GM18867 (cell line): ENCODE measurements around the gene SIMC1.
"Not testable (repeated sequence)": the region's sequence is repeated elsewhere in the genome, so short reads cannot be mapped to it uniquely, and the experiment has no call there.

Experiments
- ATAC-seq: cut with Tn5 transposase; IDR thresholded peaks from one replicate; pipeline ENCODE4 v1.9.1; 2021; ENCODE audit warnings: mild to moderate bottlenecking, moderate library complexity; ENCODE audit not compliant: unreplicated experiment

The SIMC1 gene

GRCh38 chr5:176214466-176215021, 23.7 kb upstream of the SIMC1 start:
- ATAC-seq = not testable (repeated sequence)

- not testable (repeated sequence) for ATAC-seq
These were observed 21.8 kb upstream of the SIMC1 start for GRCh38 chr5:176216393-176216916.

GRCh38 chr5:176217188-176217729, 21.0 kb upstream of the SIMC1 start:
- not testable (repeated sequence) for ATAC-seq

- not testable (repeated sequence) for ATAC-seq
These were observed 20.5 kb upstream of the SIMC1 start for GRCh38 chr5:176217764-176218163.

GRCh38 chr5:176222006-176222405, 16.2 kb upstream of the SIMC1 start:
- ATAC-seq = not testable (repeated sequence)

GRCh38 chr5:176228358-176228757, 9.9 kb upstream of the SIMC1 start:
- not testable (repeated sequence) for ATAC-seq

- ATAC-seq = not testable (repeated sequence)
These were observed 5.0 kb upstream of the SIMC1 start for GRCh38 chr5:176233253-176233652.

GRCh38 chr5:176235155-176235554, 3.1 kb upstream of the SIMC1 start:
- peak; percentile 52 for ATAC-seq

- peak; percentile 46 for ATAC-seq
These were observed 540 bp downstream of the SIMC1 start for GRCh38 chr5:176238645-176239283.

- ATAC-seq = not testable (repeated sequence)
These were observed 1.1 kb downstream of the SIMC1 start for GRCh38 chr5:176239304-176239703.

- ATAC-seq = not testable (repeated sequence)
These were observed 6.1 kb downstream of the SIMC1 start for GRCh38 chr5:176244318-176244717.

- not testable (repeated sequence) for ATAC-seq
These were observed 6.8 kb downstream of the SIMC1 start for GRCh38 chr5:176245074-176245473.

- ATAC-seq = not testable (repeated sequence)
These were observed 7.3 kb downstream of the SIMC1 start for GRCh38 chr5:176245489-176245888.

GRCh38 chr5:176250691-176251090, 12.5 kb downstream of the SIMC1 start:
- ATAC-seq = not testable (repeated sequence)

- not testable (repeated sequence) for ATAC-seq
These were observed 13.9 kb downstream of the SIMC1 start for GRCh38 chr5:176252171-176252570.

- ATAC-seq = not testable (repeated sequence)
These were observed 15.3 kb downstream of the SIMC1 start for GRCh38 chr5:176253370-176254065.

GRCh38 chr5:176254066-176254393, 15.8 kb downstream of the SIMC1 start:
- ATAC-seq = not testable (repeated sequence)

- ATAC-seq = not testable (repeated sequence)
These were observed 19.8 kb downstream of the SIMC1 start for GRCh38 chr5:176257871-176258505.

- ATAC-seq = not testable (repeated sequence)
These were observed 22.5 kb downstream of the SIMC1 start for GRCh38 chr5:176260682-176261081.

GRCh38 chr5:176266448-176266847, 28.2 kb downstream of the SIMC1 start:
- ATAC-seq = not testable (repeated sequence)

GRCh38 chr5:176289018-176289417, 50.8 kb downstream of the SIMC1 start:
- not testable (repeated sequence) for ATAC-seq
